ENCODE data around the gene DLG1. TPM values are rescaled to one million over a fixed set of nuclear protein-coding genes. Genes with fewer than 3 reads are reported as not detected.
A peak's percentile ranks its signal among the peaks of the same experiment; 100 is the strongest.

Gene DLG1
- total RNA-seq, 2 donors from 2014 or later, result 70.3 to 70.8 TPM

DNA sequence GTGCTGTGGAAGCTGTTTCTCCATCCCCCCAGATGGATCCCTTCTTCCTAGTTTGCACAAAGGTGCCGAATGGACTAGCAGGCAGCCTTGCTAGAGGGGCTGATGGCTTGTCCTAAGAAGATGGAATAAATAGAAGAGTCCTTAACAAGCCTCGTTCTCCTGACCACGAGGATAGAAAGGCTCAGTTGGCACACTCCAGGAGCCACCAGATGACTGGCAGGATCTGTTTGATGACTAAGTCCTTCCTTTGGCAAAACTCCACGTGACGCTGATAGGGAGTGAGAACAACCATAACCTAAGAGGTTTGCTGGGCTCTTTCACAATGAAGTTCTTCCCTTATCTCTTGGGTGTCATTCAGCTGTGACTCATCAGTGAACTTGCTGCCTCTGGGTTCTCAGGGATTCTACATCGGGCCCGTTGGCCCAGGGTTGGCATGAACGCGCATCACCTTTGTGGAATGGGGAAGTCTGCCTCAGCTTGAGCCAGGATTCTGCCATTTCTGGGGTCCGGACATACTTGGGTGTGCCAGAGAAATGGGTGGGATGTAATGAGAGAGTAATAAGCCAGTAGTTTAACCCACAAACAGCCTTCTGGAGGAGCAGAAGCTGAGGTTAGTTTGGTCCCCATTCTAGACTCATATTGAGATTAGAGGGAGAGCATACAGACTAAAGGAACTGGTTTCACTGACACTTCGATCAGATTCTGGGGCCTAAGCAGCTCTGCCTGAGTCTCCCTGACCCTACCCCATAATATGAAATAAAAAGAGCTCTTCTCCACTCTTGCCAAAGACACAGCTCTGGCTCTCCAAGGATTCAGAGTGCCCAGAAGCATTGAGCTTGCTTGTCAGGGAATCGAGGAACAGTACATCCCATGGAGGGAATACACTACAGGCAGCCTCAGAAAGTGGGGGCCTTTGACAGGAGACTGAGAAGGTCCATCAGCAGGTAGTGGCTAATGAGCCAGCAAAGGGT is 266.8 kb downstream of the DLG1 start:
- DNase-seq (peak; percentile 60 to 61), ATAC-seq (replicated peaks in 1 of 2) (peak; percentile 61 to 73)
- Mint-ChIP-seq H3K27ac (peak overlapping the region; percentile 62), H3K4me3 (peak overlapping the region in 1 of 2 donors; percentile 50), H3K4me1 (ENCODE audit: low read depth) (peaks cover 17% of the 10 kb centered on the region), H3K9me3 (peaks cover 2 to 12% of the 10 kb centered on the region in 2 donors), H3K27me3 (ENCODE audit: low read depth) (peaks cover 13% of the 10 kb centered on the region), H3K36me3 (ENCODE audit: insufficient read depth in 2 of 2) (peaks cover 0 to 2% of the 10 kb centered on the region in 2 donors)

DNA sequence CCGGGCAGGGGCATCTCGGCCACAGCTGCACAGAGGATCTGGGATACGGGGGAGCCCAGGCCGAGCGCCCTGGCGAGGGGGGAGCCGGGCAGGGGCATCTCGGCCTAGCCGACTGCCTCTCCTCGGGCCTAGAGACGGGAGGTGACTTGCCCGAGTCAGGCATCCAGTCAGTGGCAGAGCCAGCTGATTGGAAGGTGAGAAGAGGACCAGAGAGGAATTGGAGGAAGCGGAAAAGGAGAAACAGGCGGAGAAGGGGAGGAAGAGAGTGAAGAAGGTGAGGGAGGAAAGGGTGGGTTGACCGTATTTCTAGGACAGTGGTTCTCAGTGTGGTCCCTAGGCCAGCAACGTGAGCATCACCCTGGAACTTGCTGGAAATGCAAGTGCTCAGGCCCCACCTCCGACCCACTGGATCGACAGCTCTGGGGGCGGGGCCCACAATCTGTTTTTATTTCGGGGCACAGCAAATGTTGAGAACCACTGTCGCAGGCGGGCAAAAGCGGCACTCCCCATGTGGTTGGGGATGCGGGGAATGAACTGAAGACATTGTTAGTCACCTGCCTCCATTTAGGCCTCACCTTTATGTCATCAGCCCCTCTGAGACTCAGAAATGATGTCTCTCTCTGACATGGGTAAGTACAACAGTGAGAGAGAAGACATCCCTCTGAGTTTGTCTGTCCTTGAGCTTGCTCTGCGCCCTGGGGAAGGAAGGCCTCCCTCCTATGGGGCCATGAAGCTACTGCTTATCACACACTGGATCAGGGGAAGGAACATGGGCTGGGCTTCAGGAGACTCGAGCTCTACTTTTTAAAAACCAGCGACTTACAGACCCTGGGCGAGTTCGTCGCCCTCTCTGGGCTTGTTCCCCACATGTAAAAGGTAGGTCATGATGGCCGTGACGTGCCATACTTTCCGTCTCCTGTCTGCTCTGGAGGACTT is 267.8 kb downstream of the DLG1 start:
- peaks cover 17% of the 10 kb centered on the region for H3K4me1 Mint-ChIP-seq (ENCODE audit: low read depth)
- peaks cover 0 to 2% of the 10 kb centered on the region in 2 donors for H3K36me3 Mint-ChIP-seq (ENCODE audit: insufficient read depth in 2 of 2)
- H3K27me3 Mint-ChIP-seq (ENCODE audit: low read depth), result peaks cover 11% of the 10 kb centered on the region
- peak overlapping the region; percentile 62 for H3K27ac Mint-ChIP-seq
- DNase-seq, result no peak
- H3K4me3 Mint-ChIP-seq, result peak overlapping the region; percentile 32 to 50
- no peak for ATAC-seq (replicated peaks in 1 of 2)
- H3K9me3 Mint-ChIP-seq, result peaks cover 2 to 12% of the 10 kb centered on the region in 2 donors

DNA sequence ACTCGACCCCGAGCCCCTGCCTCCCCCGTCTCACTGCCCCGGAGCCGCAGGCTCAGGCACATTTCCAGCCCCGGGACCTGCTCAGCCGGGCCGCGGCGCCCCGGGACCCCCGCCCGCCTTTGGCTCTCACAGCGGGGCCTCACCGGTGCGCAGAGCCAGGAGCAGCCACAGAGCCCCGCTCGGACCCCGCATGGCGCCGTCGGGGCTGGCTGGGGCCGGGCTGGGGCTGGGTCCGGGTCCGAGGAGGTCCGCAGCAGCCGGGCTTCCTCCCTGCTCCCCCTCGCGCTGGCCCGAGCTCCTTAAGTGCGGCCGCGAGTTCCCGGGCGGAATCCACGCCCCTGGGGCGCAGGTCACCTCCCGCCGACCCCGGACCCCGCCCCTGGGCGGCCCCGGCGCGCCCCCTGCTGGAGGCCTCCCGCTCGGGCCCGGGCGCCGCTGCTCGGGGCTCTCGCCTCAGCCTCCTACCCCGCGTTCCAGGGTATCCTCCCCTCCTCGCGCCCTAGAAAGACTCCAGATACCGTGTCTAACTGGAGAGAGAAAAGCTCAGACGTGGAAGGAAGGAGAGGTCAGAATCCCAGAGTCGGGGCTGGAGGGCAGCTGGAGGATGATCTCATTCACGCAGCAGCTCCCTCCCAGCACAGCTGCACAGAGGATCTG is 268.8 kb downstream of the DLG1 start, which contains the start of gene MELTF:
Gene MELTF (minus strand): TSS at position 307 of the 657 bp plus-strand sequence. CDS start 115 bp downstream, at position 192.
- Mint-ChIP-seq H3K4me3 (peak within 1 kb of the TSS; percentile 83 to 84), H3K27ac (no peak within 1 kb of the TSS)

DNA sequence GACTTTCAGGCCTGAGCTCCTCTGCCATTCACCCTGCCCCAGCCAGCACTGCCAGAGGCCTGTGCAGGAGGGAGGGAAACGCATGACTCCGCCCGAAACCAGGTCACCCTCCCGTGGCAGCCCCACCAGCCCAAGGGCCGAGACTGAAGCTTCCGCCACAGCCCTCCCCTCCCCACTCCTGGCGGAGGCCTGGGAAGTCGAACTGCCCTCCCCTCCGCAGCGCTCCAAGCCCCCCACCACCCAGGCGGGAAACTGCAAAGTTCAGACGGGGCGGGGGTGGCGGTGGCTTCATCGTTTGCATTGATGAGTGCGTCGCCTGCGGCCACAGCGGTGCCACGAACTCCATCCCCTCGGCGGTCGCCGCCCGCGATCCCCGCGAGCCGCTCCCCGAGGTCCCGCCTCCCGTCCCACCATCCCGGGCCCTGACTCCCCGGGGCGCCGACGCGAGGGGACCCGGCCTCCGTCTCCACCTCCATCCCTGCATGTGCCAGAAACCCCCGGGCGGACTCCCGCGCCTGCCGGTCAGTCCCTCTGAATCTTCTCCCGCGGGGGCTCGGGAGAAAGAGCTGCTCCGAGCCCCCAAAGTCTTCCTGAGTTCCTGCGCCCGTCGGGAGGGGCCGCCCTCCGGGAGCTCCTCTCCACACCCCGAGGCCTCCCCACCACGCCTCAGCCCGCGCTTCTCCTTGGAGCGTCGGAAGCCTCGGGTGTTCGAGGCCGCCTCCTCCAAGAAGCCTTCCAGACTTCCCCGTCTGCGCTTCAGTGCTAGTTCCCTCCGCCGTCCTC is 269.5 kb downstream of the DLG1 start:
- Mint-ChIP-seq H3K27me3 (ENCODE audit: low read depth) (peaks cover under 1% of the 10 kb centered on the region), H3K9me3 (peaks cover 0 to 6% of the 10 kb centered on the region in 2 donors), H3K4me3 (peak overlapping the region; percentile 83 to 84), H3K4me1 (ENCODE audit: low read depth) (peaks cover 17% of the 10 kb centered on the region), H3K27ac (no peak overlapping the region), H3K36me3 (ENCODE audit: insufficient read depth in 2 of 2) (peaks cover 0 to 2% of the 10 kb centered on the region in 2 donors)
- peak in 1 of 2 donors; percentile 36 for DNase-seq
- ATAC-seq (replicated peaks in 1 of 2), result peak; percentile 6 to 11

More for the DNA sequence above, 268.8 kb downstream of the DLG1 start, which contains the start of gene MELTF:
- Mint-ChIP-seq H3K4me1 (ENCODE audit: low read depth) (peaks cover 17% of the 10 kb centered on the region), H3K36me3 (ENCODE audit: insufficient read depth in 2 of 2) (peaks cover 0 to 2% of the 10 kb centered on the region in 2 donors), H3K27me3 (ENCODE audit: low read depth) (peaks cover 1% of the 10 kb centered on the region), H3K9me3 (peaks cover 0 to 10% of the 10 kb centered on the region in 2 donors)
- ATAC-seq (replicated peaks in 1 of 2) (peak; percentile 83), DNase-seq (peak; percentile 80 to 90)

DNA sequence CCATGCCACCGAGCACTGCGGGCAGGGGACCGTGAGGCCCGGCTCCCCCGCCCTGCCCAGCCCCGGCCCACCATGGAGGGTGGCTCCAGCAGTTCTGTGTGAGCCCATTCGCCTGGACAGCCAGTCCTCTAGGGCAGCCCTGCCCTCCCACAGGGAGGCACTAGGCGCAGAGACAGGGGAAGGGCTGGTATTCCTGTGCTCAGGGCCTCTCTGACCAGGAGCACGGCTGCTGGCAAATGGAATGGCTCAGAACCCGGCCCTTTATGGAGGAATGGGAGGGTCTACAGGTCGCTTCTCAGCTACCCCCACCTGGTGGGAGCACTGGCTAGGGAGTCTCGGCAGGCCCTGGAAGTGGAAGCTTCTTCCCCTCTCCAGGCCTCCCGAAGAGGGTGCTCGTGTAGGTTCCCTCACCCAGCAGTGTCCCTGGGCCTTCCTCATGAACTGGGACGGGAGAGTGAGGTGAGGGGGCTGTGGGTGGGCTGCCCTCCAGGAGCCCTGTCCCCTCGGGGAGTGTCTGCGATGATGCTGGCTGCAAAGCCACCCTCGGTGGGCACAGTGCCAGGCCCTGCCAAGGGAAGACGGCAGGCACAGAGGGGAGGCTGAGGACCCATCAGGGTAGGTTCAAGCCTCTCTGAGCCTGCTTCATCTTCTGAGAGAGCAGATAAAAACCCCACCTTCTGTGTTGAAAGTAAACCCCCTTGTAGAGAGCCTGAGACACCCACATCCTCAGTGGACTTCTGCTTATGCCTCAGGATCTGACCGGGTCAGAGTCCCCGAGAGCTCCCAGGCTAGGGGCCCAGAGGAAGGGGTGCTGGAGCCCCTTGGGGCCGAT is 270.3 kb downstream of the DLG1 start:
- Mint-ChIP-seq H3K4me1 (ENCODE audit: low read depth) (peaks cover 24% of the 10 kb centered on the region), H3K36me3 (ENCODE audit: insufficient read depth in 2 of 2) (no peaks in the 10 kb centered on the region), H3K27ac (no peak overlapping the region), H3K27me3 (ENCODE audit: low read depth) (peaks cover 8% of the 10 kb centered on the region), H3K4me3 (peak overlapping the region; percentile 83 to 84), H3K9me3 (peaks cover 0 to under 1% of the 10 kb centered on the region in 2 donors)
- ATAC-seq (replicated peaks in 1 of 2) (no peak), DNase-seq (no peak)

DNA sequence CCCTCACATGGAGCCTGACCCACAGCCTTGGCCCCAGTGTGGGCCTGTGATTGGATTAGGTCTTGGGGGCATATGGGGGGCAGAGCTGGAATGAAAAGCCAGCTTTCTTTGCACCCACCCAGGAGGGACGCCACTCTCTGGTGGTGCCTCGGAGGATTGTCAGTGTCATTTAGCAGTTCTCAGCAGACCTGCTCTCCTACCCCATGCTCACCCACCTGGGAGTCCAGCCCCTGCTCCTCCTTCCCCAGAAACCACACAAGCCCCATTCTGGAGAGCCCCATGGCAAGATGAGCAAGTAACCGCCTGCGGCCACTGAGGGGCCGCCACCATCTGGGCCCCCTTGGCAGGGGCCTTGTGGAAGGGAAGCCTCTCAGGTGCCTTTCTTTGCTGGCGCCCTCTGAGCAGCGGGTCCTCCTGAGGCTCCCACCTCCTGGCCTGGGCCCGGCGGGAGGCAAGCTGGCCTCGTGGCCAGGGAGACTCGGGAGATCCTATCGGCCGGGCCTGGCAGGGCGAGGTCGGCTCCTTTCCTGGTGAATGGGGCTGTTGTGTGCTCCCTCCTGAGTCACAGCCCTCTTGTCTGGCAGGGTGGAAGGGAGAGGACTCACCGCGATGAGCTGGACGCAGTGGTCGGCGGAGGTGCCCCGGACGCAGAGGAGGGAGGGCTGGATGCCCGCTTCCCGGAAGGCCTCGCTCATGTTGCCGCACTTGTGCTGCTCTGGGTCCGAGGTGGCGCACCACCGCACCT is 271.1 kb downstream of the DLG1 start:
- Mint-ChIP-seq H3K27me3 (ENCODE audit: low read depth) (peaks cover 10% of the 10 kb centered on the region), H3K9me3 (no peaks in the 10 kb centered on the region), H3K36me3 (ENCODE audit: insufficient read depth in 2 of 2) (no peaks in the 10 kb centered on the region), H3K4me3 (no peak overlapping the region), H3K27ac (no peak overlapping the region), H3K4me1 (ENCODE audit: low read depth) (peaks cover 28% of the 10 kb centered on the region)
- no peak for DNase-seq
- ATAC-seq (replicated peaks in 1 of 2), result no peak

DNA sequence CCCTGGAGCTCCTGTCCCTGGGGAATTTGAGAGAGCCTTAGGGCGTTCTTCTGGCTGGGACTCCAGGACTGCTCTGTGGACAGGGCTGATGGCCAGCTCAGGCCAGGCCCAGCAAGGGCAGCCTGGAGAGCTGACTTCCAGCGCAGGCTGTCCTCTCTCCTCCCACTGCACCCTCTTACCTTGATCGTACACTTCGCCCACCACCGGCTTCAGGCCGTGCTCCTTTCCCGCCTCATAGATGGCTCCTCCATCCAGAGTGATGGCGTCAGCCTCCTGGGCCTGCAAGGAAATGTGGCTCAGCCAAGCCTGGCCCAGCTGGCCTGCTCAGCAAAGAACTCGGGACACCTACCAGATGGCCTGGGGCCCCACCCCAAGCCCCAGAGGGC is 271.9 kb downstream of the DLG1 start:
- peaks cover 22% of the 10 kb centered on the region for H3K4me1 Mint-ChIP-seq (ENCODE audit: low read depth)
- ATAC-seq (replicated peaks in 1 of 2) (no peak), DNase-seq (no peak)
- H3K9me3 Mint-ChIP-seq, result no peaks in the 10 kb centered on the region
- H3K36me3 Mint-ChIP-seq (ENCODE audit: insufficient read depth in 2 of 2), result no peaks in the 10 kb centered on the region
- H3K27ac Mint-ChIP-seq, result no peak overlapping the region
- H3K4me3 Mint-ChIP-seq, result no peak overlapping the region
- peaks cover 10% of the 10 kb centered on the region for H3K27me3 Mint-ChIP-seq (ENCODE audit: low read depth)

DNA sequence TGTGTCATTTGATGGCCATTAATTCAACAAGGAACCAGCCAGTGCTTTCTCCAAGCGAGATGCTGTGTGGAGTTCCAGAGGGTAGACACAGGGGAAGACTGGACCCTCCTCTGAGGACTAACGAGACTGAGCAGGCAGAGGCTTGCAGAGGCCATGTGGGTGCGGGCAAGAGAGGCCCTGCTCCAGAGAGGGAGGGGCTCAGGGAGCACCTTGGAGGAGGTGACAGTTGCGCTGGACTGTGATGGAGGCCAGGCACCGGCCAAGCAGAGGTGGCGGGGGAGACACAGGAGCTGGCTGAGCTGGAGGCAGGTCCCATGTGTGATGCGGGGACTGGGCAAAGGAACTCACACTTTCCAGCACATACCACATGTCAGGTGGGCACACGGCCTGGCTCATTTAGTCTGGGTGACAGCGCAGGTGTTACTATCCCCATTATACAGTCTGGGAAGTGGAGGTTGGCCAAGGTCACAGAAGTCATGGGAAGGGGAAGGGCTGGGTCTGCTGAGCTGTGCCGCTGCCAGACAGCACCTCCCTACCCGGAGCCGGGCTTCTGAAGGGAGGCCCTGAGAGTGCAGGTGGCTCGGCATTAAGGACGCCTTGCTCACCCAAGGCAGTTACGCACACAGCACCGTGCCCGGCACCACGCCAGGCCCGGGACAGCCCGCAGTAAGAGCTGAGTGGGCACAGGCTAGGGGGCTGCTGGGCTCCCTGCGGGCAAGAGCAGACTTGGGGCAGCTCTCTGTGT is 272.5 kb downstream of the DLG1 start:
- Mint-ChIP-seq H3K27me3 (ENCODE audit: low read depth) (peaks cover 10% of the 10 kb centered on the region), H3K4me1 (ENCODE audit: low read depth) (peaks cover 17% of the 10 kb centered on the region), H3K4me3 (no peak overlapping the region), H3K36me3 (ENCODE audit: insufficient read depth in 2 of 2) (no peaks in the 10 kb centered on the region), H3K9me3 (no peaks in the 10 kb centered on the region), H3K27ac (no peak overlapping the region)
- ATAC-seq (replicated peaks in 1 of 2), result no peak
- DNase-seq, result no peak

DNA sequence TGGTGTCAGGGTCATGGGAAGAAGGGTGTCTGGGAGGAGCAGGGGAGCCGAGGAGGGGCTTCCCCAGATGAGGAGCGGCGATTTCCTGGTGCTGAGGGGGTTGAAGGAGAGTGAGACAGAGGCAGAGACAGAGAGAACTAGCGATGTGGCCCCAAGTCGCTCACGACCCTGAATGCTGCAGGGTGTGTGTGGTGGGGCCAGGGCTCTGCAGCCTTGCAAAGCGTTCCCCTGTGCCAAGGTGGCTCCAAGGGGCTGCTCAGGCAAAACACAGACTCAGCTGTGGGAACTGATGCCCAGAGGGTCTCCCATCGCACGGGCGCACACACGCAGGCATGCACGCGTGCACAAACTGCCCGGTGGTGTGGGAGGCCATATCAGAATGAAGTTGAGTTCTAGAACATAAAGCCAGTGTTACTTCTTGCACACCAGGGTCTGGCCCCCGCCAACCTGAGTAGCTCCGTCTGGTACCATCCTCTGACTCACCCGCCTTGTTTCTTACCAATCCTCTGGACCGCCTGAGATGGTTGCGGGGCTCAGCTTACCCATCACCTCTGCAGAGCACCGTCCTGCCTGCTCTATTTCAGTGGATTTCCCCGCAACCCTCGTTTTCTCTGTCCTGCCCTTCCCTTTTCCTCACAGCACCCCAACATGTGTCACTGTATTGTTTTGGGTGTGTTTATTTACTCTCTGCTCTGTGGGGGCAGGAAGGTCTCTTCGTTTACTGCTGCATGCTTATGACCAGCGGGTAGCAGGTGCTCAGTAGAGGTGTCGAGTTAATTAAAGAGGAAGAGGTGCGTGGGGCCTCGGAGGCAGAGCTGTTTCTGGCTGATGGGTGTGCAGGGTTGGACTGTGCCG is 273.3 kb downstream of the DLG1 start:
- H3K4me1 Mint-ChIP-seq (ENCODE audit: low read depth), result peaks cover 15% of the 10 kb centered on the region
- H3K27ac Mint-ChIP-seq, result no peak overlapping the region
- H3K4me3 Mint-ChIP-seq, result no peak overlapping the region
- no peaks in the 10 kb centered on the region for H3K36me3 Mint-ChIP-seq (ENCODE audit: insufficient read depth in 2 of 2)
- no peaks in the 10 kb centered on the region for H3K9me3 Mint-ChIP-seq
- DNase-seq (no peak), ATAC-seq (replicated peaks in 1 of 2) (no peak)
- H3K27me3 Mint-ChIP-seq (ENCODE audit: low read depth), result peaks cover 10% of the 10 kb centered on the region

Measured in activated T-cell treated with anti-CD3 and anti-CD28 coated beads, Interleukin-2, amount 50 U/mL, for 72 hours (primary cell).